Epithelial cell of esophagus (primary cell): ENCODE measurements around the gene AKAP3.
A peak's percentile ranks its signal among the peaks of the same experiment; 100 is the strongest.

Experiments
- DNase-seq: peaks from one replicate; pipeline ENCODE4 v3.0.0; 2010; ENCODE audit warnings: low read depth
- H3K4me3 ChIP-seq: 2 replicates; pipeline ENCODE4 v1.5.1; 2011; ENCODE audit warnings: mild to moderate bottlenecking, low read length, control low read depth
- CTCF ChIP-seq: IDR thresholded peaks from 2 replicates; pipeline ENCODE4 v1.5.1; 2011; ENCODE audit warnings: low read depth, mild to moderate bottlenecking, low read length, control low read depth, inconsistent platforms; ENCODE audit not compliant: insufficient read depth; ENCODE audit errors: missing control alignments

The AKAP3 gene

GRCh38 chr12:4588916-4589315, 59.9 kb downstream of the AKAP3 start:
- no peak for DNase-seq
- H3K4me3 ChIP-seq: no peak overlapping the region
- no peak for TF ChIP-seq CTCF

GRCh38 chr12:4587108-4587507, 61.7 kb downstream of the AKAP3 start:
- DNase-seq: no peak
- no peak overlapping the region for H3K4me3 ChIP-seq
- TF ChIP-seq CTCF: no peak

GRCh38 chr12:4586500-4586899, 62.4 kb downstream of the AKAP3 start:
- TF ChIP-seq CTCF: no peak
- H3K4me3 ChIP-seq: no peak overlapping the region
- DNase-seq: no peak

GRCh38 chr12:4584896-4585295, 64.0 kb downstream of the AKAP3 start:
- no peak overlapping the region for H3K4me3 ChIP-seq
- TF ChIP-seq CTCF: no peak
- DNase-seq: no peak

GRCh38 chr12:4584281-4584680, 64.6 kb downstream of the AKAP3 start:
- no peak for TF ChIP-seq CTCF
- DNase-seq: no peak
- H3K4me3 ChIP-seq: no peak overlapping the region

GRCh38 chr12:4580281-4580688, 68.6 kb downstream of the AKAP3 start:
- H3K4me3 ChIP-seq: no peak overlapping the region
- no peak for DNase-seq
- TF ChIP-seq CTCF: no peak

- TF ChIP-seq CTCF: no peak
- no peak overlapping the region for H3K4me3 ChIP-seq
- peak; percentile 29 for DNase-seq
Observed at GRCh38 chr12:4579305-4580102, 69.3 kb downstream of the AKAP3 start.
